HCT116 (cell line): ENCODE data around the gene CDYL.

Experiments
- CTCF ChIP-seq, 3 experiments: fragments of 200-600 bp in 1 of 3; sonication (generic) in 1 of 3; IDR thresholded peaks in 2 of 3; conservative IDR thresholded peaks in 1 of 3; 2 replicates each; pipeline ENCODE4 v1.5.1; 2012 to 2017; ENCODE audit warnings: low read depth in 2 of 3, low read length in 2 of 3, antibody characterized with exemption in 1 of 3, borderline replicate concordance in 1 of 3, control low read depth in 1 of 3, mild to moderate bottlenecking in 1 of 3, mixed read lengths in 1 of 3, mixed run types in 1 of 3, moderate library complexity in 1 of 3; ENCODE audit not compliant: insufficient read depth in 1 of 3
- EZH2 ChIP-seq: fragments of 200-600 bp; sonication (generic); IDR thresholded peaks from 2 replicates; pipeline ENCODE4 v1.6.1; 2017; ENCODE audit warnings: antibody characterized with exemption, mixed run types
- POLR2A ChIP-seq: IDR thresholded peaks from 2 replicates; pipeline ENCODE4 v1.7.0; 2011; ENCODE audit warnings: borderline replicate concordance; ENCODE audit not compliant: insufficient read depth, insufficient read length; ENCODE audit errors: extremely low read depth
- POLR2AphosphoS5 ChIP-seq: IDR thresholded peaks from 2 replicates; pipeline ENCODE4 v1.6.1; 2011; ENCODE audit warnings: mild to moderate bottlenecking, low read depth, low read length, moderate library complexity
- ZFX ChIP-seq: fragments of 450-650 bp; IDR thresholded peaks from 2 replicates; pipeline ENCODE4 v1.6.1; 2017

GRCh38 chr6:4829089-4829488, 52.9 kb downstream of the CDYL start:
- TF ChIP-seq POLR2A (no peak), CTCF (IDR thresholded peaks at IDR 0.05 in 2 of 3, conservative IDR thresholded peaks at IDR 0.05 in 1 of 3; ENCODE audit: borderline replicate concordance in 1 of 3, insufficient read depth in 1 of 3, low read depth in 2 of 3, low read length in 2 of 3) (no peak), ZFX (no peak), EZH2 (no peak), POLR2AphosphoS5 (no peak)
